Stimulated activated CD8-positive, alpha-beta memory T cell treated with anti-CD3 and anti-CD28 coated beads, Interleukin-7, amount 100 ng/mL, for 48 hours (primary cell): ENCODE results near the gene MATN3.
"Not testable (repeated sequence)": the region's sequence is repeated elsewhere in the genome, so short reads cannot be mapped to it uniquely, and the experiment has no call there.

ENCODE experiments used
- DNase-seq, 2 donors: peaks; one replicate each; pipeline ENCODE4 v3.0.0-alpha.2; 2020; ENCODE audit warnings: low read depth in 1 of 2; ENCODE audit errors: extremely low read depth in 1 of 2

MATN3 gene

GRCh38 chr2:20012282-20013125, at the start of gene MATN3:
Gene MATN3 (minus strand): TSS chr2:20012668. CDS start chr2:20012631, 37 bp downstream.
- DNase-seq, result no peak

- no peak for DNase-seq
Measured at GRCh38 chr2:20061940-20062339, 49.5 kb upstream of the MATN3 start.

GRCh38 chr2:20061476-20061875, 49.0 kb upstream of the MATN3 start:
- no peak for DNase-seq

- DNase-seq, result no peak
Measured at GRCh38 chr2:20060106-20060505, 47.6 kb upstream of the MATN3 start.

- no peak for DNase-seq
Measured at GRCh38 chr2:20057268-20057667, 44.8 kb upstream of the MATN3 start.

GRCh38 chr2:20054931-20055330, 42.5 kb upstream of the MATN3 start:
- no peak for DNase-seq

- no peak for DNase-seq
Measured at GRCh38 chr2:20054119-20054518, 41.7 kb upstream of the MATN3 start.

- no peak for DNase-seq
Measured at GRCh38 chr2:20052861-20053281, 40.4 kb upstream of the MATN3 start.

GRCh38 chr2:20052229-20052851, 39.9 kb upstream of the MATN3 start:
- no peak for DNase-seq

GRCh38 chr2:20051532-20052228, 39.2 kb upstream of the MATN3 start, which contains the start of gene LAPTM4A:
Gene LAPTM4A (minus strand): TSS chr2:20051628. CDS start chr2:20051520, 108 bp downstream.
- peak; percentile 89 to 97 for DNase-seq

- DNase-seq, result peak in 1 of 2 donors; percentile 18
Measured at GRCh38 chr2:20050646-20051531, 38.4 kb upstream of the MATN3 start.

- peak in 1 of 2 donors; percentile 32 for DNase-seq
Measured at GRCh38 chr2:20050104-20050645, 37.7 kb upstream of the MATN3 start.

GRCh38 chr2:20049637-20050036, 37.2 kb upstream of the MATN3 start:
- DNase-seq, result no peak

GRCh38 chr2:20048488-20049448, 36.3 kb upstream of the MATN3 start:
- DNase-seq, result no peak

GRCh38 chr2:20045712-20046292, 33.3 kb upstream of the MATN3 start:
- not testable (repeated sequence) for DNase-seq

- no peak for DNase-seq
Measured at GRCh38 chr2:20044778-20045177, 32.3 kb upstream of the MATN3 start.

GRCh38 chr2:20042531-20042930, 30.1 kb upstream of the MATN3 start:
- DNase-seq, result no peak

GRCh38 chr2:20040489-20041172, 28.2 kb upstream of the MATN3 start:
- no peak for DNase-seq
